SK-N-SH (cell line): ENCODE data around the gene DIRAS1.

Source experiments
- FOXM1 ChIP-seq: IDR thresholded peaks from 2 replicates; pipeline ENCODE4 v1.4.0; 2012; ENCODE audit warnings: low read depth, mild to moderate bottlenecking
- GABPA ChIP-seq: IDR thresholded peaks from 2 replicates; pipeline ENCODE4 v1.4.0; 2012; ENCODE audit warnings: low read depth, mild to moderate bottlenecking
- RFX5 ChIP-seq: IDR thresholded peaks from 2 replicates; pipeline ENCODE4 v1.6.1; 2012; ENCODE audit warnings: mild to moderate bottlenecking, improper control_type of control experiment, low read length
- SIN3A ChIP-seq: IDR thresholded peaks from 2 replicates; pipeline ENCODE4 v1.6.1; 2012; ENCODE audit warnings: low read depth, mild to moderate bottlenecking, low read length, moderate library complexity, borderline replicate concordance
- TF ChIP-seq, protein P1 (sequence below): fragments of 150-350 bp; IDR thresholded peaks from 2 replicates; pipeline ENCODE4 v1.6.1; 2017; ENCODE audit warnings: antibody characterized with exemption, low read length, low read depth, borderline replicate concordance
- TF ChIP-seq, protein P2 (sequence below): fragments of 200-600 bp; sonication (generic); IDR thresholded peaks from 2 replicates; pipeline ENCODE4 v1.6.1; 2017; ENCODE audit warnings: antibody characterized with exemption, mild to moderate bottlenecking, moderate library complexity
- TF ChIP-seq, protein P3 (sequence below): IDR thresholded peaks from 2 replicates; pipeline ENCODE4 v1.4.0; 2012; ENCODE audit warnings: low read depth

DNA sequence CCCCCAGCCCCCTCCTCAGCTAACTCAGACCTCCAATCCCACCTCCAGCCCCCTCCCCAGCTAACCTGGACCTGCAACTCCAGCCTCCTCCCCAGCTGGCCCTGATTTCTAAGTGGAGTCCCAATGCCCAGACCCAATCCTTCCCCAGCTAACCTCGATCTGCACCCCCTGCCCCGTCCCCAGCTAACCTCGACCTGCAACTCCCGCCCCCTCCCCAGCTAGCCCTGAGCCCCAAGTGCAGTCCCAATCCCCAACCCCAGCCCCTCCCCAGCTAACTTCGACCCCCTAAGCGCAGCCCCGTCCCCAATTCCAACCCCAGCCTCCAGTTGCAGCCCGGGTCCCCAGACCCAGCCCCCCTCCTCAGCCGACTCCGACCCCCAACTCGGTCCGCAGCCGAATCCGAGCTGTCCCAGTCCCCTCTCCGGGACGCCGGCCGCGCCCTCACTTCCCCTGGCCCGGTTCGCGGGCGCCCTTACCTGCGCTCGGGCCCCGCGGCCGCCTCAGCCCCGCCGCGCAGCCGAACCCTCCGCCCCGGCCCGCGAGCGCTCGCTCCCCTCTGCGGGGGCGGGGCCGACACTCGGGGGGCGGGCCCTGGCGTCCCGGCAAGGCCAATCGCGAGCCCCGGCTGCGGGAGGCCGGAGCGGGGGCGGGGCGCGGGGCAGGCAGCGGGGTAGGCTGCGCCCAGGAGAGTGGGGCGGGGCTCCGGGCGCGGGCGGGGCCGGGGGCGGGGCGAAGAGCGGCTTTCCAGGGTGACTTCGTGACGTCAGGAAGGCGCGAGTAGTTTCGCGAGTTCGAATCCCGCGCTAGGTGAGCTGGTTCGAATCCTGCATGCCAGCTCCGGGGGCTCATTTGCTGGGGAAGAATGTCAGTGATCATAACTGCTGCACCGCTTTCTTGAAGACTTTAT lies 18.7 kb downstream of the DIRAS1 start, which contains the start of gene GNG7:
- TF ChIP-seq, protein P1, sequence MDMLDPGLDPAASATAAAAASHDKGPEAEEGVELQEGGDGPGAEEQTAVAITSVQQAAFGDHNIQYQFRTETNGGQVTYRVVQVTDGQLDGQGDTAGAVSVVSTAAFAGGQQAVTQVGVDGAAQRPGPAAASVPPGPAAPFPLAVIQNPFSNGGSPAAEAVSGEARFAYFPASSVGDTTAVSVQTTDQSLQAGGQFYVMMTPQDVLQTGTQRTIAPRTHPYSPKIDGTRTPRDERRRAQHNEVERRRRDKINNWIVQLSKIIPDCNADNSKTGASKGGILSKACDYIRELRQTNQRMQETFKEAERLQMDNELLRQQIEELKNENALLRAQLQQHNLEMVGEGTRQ: no peak
- TF ChIP-seq, protein P2, sequence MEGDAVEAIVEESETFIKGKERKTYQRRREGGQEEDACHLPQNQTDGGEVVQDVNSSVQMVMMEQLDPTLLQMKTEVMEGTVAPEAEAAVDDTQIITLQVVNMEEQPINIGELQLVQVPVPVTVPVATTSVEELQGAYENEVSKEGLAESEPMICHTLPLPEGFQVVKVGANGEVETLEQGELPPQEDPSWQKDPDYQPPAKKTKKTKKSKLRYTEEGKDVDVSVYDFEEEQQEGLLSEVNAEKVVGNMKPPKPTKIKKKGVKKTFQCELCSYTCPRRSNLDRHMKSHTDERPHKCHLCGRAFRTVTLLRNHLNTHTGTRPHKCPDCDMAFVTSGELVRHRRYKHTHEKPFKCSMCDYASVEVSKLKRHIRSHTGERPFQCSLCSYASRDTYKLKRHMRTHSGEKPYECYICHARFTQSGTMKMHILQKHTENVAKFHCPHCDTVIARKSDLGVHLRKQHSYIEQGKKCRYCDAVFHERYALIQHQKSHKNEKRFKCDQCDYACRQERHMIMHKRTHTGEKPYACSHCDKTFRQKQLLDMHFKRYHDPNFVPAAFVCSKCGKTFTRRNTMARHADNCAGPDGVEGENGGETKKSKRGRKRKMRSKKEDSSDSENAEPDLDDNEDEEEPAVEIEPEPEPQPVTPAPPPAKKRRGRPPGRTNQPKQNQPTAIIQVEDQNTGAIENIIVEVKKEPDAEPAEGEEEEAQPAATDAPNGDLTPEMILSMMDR: no peak
- TF ChIP-seq, protein P3, sequence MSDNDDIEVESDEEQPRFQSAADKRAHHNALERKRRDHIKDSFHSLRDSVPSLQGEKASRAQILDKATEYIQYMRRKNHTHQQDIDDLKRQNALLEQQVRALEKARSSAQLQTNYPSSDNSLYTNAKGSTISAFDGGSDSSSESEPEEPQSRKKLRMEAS: no peak
- no peak for TF ChIP-seq FOXM1
- no peak for TF ChIP-seq RFX5
- no peak for TF ChIP-seq GABPA
- TF ChIP-seq SIN3A: no peak
